Measurements from ENCODE around the gene CDKN3.

GRCh38 chr14:54347044-54347443 lies 49.8 kb upstream of the CDKN3 start:
- TF ChIP-seq CTCF (IDR thresholded peaks at IDR 0.05) (no peak), POLR2A (IDR thresholded peaks at IDR 0.05) (no peak)
